Measurements from ENCODE around the gene PIEZO2.
A peak's percentile ranks its signal among the peaks of the same experiment; 100 is the strongest.

Gene PIEZO2

DNA sequence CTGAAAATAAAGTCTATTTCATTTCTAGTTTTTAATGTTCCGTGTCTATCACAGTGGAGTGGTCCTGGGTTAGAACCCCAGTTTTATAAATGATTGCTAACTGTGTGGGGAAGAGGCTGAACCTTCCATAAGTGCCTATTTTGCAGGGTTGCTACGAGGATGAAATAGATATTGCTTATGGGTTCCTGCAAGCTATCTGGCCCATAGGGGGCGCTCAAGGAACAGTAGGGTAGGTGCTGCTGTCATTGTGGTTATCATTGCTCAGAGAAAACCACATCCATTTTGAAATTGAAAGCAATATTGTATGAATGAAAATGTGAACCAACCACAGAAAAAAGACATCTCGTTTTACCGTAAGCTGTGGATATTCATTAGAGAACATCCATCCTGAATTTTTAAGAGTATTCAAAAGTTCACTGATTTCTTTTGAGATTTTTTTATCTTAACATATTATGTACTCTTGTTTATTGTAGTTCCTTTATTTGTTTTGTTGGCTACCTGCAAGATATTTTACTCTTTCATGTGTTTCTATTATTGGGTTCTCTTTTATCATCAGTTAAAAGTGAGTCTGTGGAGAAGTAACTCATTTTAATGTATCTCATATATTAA is 362.0 kb downstream of the PIEZO2 start:
- no peaks in the 10 kb centered on the region for H4K20me1 ChIP-seq (ENCODE audit: insufficient read depth, low read length, poor library complexity, severe bottlenecking)
- H3K4me3 ChIP-seq (ENCODE audit: low read length, poor library complexity, severe bottlenecking) = peak overlapping the region; percentile 62
- no peaks in the 10 kb centered on the region for H3K79me2 ChIP-seq (ENCODE audit: insufficient read depth, low read length)
- peak overlapping the region; percentile 60; the same call in 1 of the 2 replicates for H2AFZ ChIP-seq (ENCODE audit: low read length)
- H3K9me3 ChIP-seq (ENCODE audit: insufficient read depth, low read depth, low read length) = no peaks in the 10 kb centered on the region
- H3K4me2 ChIP-seq (ENCODE audit: low read depth, low read length, poor library complexity, severe bottlenecking) = peak overlapping the region; percentile 66
- H3K4me1 ChIP-seq (ENCODE audit: insufficient read depth, low read length, poor library complexity, severe bottlenecking) = peaks cover 4% of the 10 kb centered on the region
- H3K27me3 ChIP-seq (ENCODE audit: insufficient read depth, low read length, poor library complexity, severe bottlenecking) = no peaks in the 10 kb centered on the region
- no peaks in the 10 kb centered on the region for H3F3A ChIP-seq (ENCODE audit: low read depth)
- H3K36me3 ChIP-seq (ENCODE audit: insufficient read depth, low read length) = no peaks in the 10 kb centered on the region
- no peak overlapping the region for H3K9ac ChIP-seq (ENCODE audit: low read depth, low read length, poor library complexity, severe bottlenecking)
- H3K9me2 ChIP-seq (replicated peaks; ENCODE audit: low read depth, low read length) = no peaks in the 10 kb centered on the region
- TF ChIP-seq, protein P1, sequence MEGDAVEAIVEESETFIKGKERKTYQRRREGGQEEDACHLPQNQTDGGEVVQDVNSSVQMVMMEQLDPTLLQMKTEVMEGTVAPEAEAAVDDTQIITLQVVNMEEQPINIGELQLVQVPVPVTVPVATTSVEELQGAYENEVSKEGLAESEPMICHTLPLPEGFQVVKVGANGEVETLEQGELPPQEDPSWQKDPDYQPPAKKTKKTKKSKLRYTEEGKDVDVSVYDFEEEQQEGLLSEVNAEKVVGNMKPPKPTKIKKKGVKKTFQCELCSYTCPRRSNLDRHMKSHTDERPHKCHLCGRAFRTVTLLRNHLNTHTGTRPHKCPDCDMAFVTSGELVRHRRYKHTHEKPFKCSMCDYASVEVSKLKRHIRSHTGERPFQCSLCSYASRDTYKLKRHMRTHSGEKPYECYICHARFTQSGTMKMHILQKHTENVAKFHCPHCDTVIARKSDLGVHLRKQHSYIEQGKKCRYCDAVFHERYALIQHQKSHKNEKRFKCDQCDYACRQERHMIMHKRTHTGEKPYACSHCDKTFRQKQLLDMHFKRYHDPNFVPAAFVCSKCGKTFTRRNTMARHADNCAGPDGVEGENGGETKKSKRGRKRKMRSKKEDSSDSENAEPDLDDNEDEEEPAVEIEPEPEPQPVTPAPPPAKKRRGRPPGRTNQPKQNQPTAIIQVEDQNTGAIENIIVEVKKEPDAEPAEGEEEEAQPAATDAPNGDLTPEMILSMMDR (conservative IDR thresholded peaks at IDR 0.05; ENCODE audit: low read length) = peak; percentile 94
- no peak for TF ChIP-seq EZH2phosphoT487 (IDR thresholded peaks at IDR 0.05; ENCODE audit: borderline replicate concordance)

DNA sequence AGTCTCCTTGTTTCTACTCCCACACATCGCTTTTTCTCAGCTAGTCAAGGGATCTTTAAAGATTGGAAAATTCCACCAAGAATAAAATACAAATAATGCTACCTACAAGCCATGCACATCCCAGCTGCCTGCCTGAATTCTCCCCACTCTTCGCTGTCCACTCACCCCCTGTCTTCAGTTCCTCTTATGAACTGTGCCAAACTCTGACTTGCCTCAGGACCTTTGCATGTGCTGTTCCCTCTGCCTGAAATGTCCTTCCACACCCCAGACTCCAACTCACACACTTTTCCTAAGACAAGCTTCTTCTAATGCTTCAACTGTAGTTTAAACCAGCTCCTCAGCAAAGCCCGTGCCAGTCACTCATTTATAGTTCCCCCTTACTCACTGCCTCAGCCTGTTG is 363.6 kb downstream of the PIEZO2 start:
- Histone ChIP-seq H3K36me3 (ENCODE audit: insufficient read depth, low read length) (no peaks in the 10 kb centered on the region), H3K27me3 (ENCODE audit: insufficient read depth, low read length, poor library complexity, severe bottlenecking) (no peaks in the 10 kb centered on the region), H3K4me1 (ENCODE audit: insufficient read depth, low read length, poor library complexity, severe bottlenecking) (peaks cover 4% of the 10 kb centered on the region), H3K9me2 (replicated peaks; ENCODE audit: low read depth, low read length) (no peaks in the 10 kb centered on the region), H3K9ac (ENCODE audit: low read depth, low read length, poor library complexity, severe bottlenecking) (no peak overlapping the region), H3F3A (ENCODE audit: low read depth) (no peaks in the 10 kb centered on the region), H3K9me3 (ENCODE audit: insufficient read depth, low read depth, low read length) (no peaks in the 10 kb centered on the region), H4K20me1 (ENCODE audit: insufficient read depth, low read length, poor library complexity, severe bottlenecking) (no peaks in the 10 kb centered on the region), H3K4me2 (ENCODE audit: low read depth, low read length, poor library complexity, severe bottlenecking) (no peak overlapping the region), H3K4me3 (ENCODE audit: low read length, poor library complexity, severe bottlenecking) (no peak overlapping the region), H3K79me2 (ENCODE audit: insufficient read depth, low read length) (no peaks in the 10 kb centered on the region), H2AFZ (ENCODE audit: low read length) (no peak overlapping the region)
- TF ChIP-seq EZH2phosphoT487 (IDR thresholded peaks at IDR 0.05; ENCODE audit: borderline replicate concordance) = no peak
- TF ChIP-seq, protein P1 (conservative IDR thresholded peaks at IDR 0.05; ENCODE audit: low read length) = no peak

DNA sequence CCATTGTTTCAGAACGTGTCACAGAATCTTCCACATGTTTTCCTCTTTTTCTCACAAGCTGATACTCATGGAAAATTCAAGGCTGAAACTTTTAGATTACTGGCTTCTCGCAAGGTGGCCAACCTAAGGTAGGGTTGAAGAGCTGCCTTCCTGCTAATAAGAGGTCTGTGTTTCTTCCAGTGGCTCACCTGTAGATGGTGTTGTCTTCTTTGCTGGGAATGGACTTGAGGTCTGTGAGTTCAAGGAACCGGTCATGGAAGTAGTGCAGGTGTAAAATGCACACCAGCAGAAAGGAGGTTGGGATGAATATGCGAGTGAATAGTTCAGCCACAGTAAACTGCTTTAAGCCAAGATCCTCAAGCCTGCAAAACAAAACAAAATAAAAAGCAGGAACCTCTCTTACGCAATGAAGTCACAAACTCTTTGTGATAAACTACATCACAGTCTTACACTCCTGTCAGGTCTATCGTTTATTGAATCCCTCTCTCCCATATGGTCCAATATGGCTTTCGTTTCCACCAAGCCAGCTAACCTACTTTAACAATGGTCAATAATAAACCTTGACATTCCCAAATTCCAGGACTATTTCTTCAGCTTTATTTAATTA is 364.7 kb downstream of the PIEZO2 start:
- Histone ChIP-seq H3K9me2 (replicated peaks; ENCODE audit: low read depth, low read length) (no peaks in the 10 kb centered on the region), H3K79me2 (ENCODE audit: insufficient read depth, low read length) (no peaks in the 10 kb centered on the region), H3K4me1 (ENCODE audit: insufficient read depth, low read length, poor library complexity, severe bottlenecking) (peaks cover 4% of the 10 kb centered on the region), H3F3A (ENCODE audit: low read depth) (no peaks in the 10 kb centered on the region), H3K9ac (ENCODE audit: low read depth, low read length, poor library complexity, severe bottlenecking) (no peak overlapping the region), H3K9me3 (ENCODE audit: insufficient read depth, low read depth, low read length) (no peaks in the 10 kb centered on the region), H3K36me3 (ENCODE audit: insufficient read depth, low read length) (no peaks in the 10 kb centered on the region), H3K4me2 (ENCODE audit: low read depth, low read length, poor library complexity, severe bottlenecking) (no peak overlapping the region), H3K4me3 (ENCODE audit: low read length, poor library complexity, severe bottlenecking) (no peak overlapping the region), H3K27me3 (ENCODE audit: insufficient read depth, low read length, poor library complexity, severe bottlenecking) (no peaks in the 10 kb centered on the region), H4K20me1 (ENCODE audit: insufficient read depth, low read length, poor library complexity, severe bottlenecking) (no peaks in the 10 kb centered on the region), H2AFZ (ENCODE audit: low read length) (no peak overlapping the region)
- TF ChIP-seq EZH2phosphoT487 (IDR thresholded peaks at IDR 0.05; ENCODE audit: borderline replicate concordance) = no peak
- TF ChIP-seq, protein P1 (conservative IDR thresholded peaks at IDR 0.05; ENCODE audit: low read length) = peak; percentile 40
